ENCODE data around the gene CLDN9.
A peak's percentile ranks its signal among the peaks of the same experiment; 100 is the strongest.

The CLDN9 gene

GRCh38 chr16:2999929-3000328 lies 12.8 kb upstream of the CLDN9 start:
- no peak for DNase-seq

GRCh38 chr16:3000540-3000939 lies 12.2 kb upstream of the CLDN9 start:
- no peak for DNase-seq

GRCh38 chr16:3001316-3001715 lies 11.4 kb upstream of the CLDN9 start:
- DNase-seq = no peak

GRCh38 chr16:3003582-3004270 lies 9.0 kb upstream of the CLDN9 start:
- peak; percentile 97 for DNase-seq

- DNase-seq = peak; percentile 26
Observed at GRCh38 chr16:3004319-3004718, 8.4 kb upstream of the CLDN9 start.

- no peak for DNase-seq
Observed at GRCh38 chr16:3004781-3005284, 7.9 kb upstream of the CLDN9 start.

- no peak for DNase-seq
Observed at GRCh38 chr16:3007059-3007956, 5.4 kb upstream of the CLDN9 start.

- DNase-seq = peak; percentile 45
Observed at GRCh38 chr16:3007957-3008689, 4.6 kb upstream of the CLDN9 start.

- no peak for DNase-seq
Observed at GRCh38 chr16:3008690-3009037, 4.1 kb upstream of the CLDN9 start.

GRCh38 chr16:3009568-3010390 lies 2.9 kb upstream of the CLDN9 start:
- DNase-seq = no peak

- DNase-seq = no peak
Observed at GRCh38 chr16:3010510-3010909, 2.2 kb upstream of the CLDN9 start.

- no peak for DNase-seq
Observed at GRCh38 chr16:3012246-3012645, 477 bp upstream of the CLDN9 start.

- no peak for DNase-seq
Observed at GRCh38 chr16:3013491-3013951, 798 bp downstream of the CLDN9 start.

GRCh38 chr16:3013998-3014690 lies 1.4 kb downstream of the CLDN9 start:
- DNase-seq = no peak

GRCh38 chr16:3014971-3015370 lies 2.2 kb downstream of the CLDN9 start:
- no peak for DNase-seq

- no peak for DNase-seq
Observed at GRCh38 chr16:3015865-3016521, 3.3 kb downstream of the CLDN9 start.

- no peak for DNase-seq
Observed at GRCh38 chr16:3017344-3017743, 4.6 kb downstream of the CLDN9 start.

- peak; percentile 57 for DNase-seq
Observed at GRCh38 chr16:3017794-3018506, 5.2 kb downstream of the CLDN9 start, which contains the start of gene CLDN6. Gene CLDN6, minus strand, starts transcription at chr16:3018183. Its CDS starts 2,162 bp downstream, at chr16:3016021.

- DNase-seq = no peak
Observed at GRCh38 chr16:3019594-3020246, 7.0 kb downstream of the CLDN9 start.

- peak; percentile 82 for DNase-seq
Observed at GRCh38 chr16:3020247-3020603, 7.5 kb downstream of the CLDN9 start, which contains the start of gene TNFRSF12A. Gene TNFRSF12A, plus strand, starts transcription at chr16:3020368. Its CDS starts 30 bp downstream, at chr16:3020398.
